ENCODE results near the gene TEAD4. TPM values are rescaled to one million over a fixed set of nuclear protein-coding genes. Genes with fewer than 3 reads are reported as not detected.

Gene TEAD4
- 18.4 and 27.3 TPM in 2 replicates for total RNA-seq (2014; rRNA removed; shearing (Covaris generic))

- DNase-seq (ENCODE audit: low read depth) = peak; percentile 94
Measured at GRCh38 chr12:2959192-2959504, at the start of gene TEAD4. Gene TEAD4, plus strand, starts transcription at chr12:2959397.

DNA sequence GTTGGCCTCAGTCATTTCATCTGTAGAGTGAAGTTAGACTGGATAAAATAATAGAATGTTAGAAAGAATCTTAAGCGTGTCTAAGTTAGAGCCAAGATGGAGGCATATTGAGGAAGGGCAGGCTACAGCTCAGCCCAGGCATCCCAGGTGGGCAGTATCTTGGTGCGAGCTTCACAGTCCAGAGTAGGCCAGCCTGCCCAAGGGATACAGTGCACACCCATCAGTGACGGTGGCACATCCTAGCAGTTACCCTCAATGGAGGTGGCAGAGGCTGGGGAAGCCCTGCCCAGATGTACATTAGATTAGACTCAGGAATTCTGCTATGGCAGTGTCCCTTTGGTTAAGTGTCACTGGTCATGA is 47.0 kb upstream of the TEAD4 start:
- DNase-seq (ENCODE audit: low read depth) = no peak

GRCh38 chr12:2919249-2919648 is 39.9 kb upstream of the TEAD4 start:
- DNase-seq (ENCODE audit: low read depth) = no peak

- no peak for DNase-seq (ENCODE audit: low read depth)
Measured at GRCh38 chr12:2922329-2922728, 36.9 kb upstream of the TEAD4 start.

DNA sequence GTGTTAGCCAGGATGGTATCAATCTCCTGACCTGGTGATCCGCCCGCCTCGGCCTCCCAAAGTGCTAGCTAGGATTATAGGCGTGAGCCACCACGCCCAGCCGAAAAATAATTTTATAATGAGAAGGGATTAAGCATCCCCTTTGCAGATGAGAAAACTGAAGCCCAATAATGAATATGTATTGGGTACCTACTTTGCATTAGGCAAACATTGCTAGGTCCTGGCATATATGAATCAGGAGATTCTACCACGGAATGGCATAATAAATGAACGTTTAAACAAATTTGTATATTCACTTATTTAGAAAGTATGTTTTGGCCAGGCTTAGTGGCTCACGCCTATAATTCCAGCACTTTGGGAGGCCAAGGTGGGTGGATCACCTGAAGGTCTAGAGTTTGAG is 36.1 kb upstream of the TEAD4 start:
- no peak for DNase-seq (ENCODE audit: low read depth)

- peak; percentile 17 for DNase-seq (ENCODE audit: low read depth)
Measured at GRCh38 chr12:2924019-2924418, 35.2 kb upstream of the TEAD4 start.

DNA sequence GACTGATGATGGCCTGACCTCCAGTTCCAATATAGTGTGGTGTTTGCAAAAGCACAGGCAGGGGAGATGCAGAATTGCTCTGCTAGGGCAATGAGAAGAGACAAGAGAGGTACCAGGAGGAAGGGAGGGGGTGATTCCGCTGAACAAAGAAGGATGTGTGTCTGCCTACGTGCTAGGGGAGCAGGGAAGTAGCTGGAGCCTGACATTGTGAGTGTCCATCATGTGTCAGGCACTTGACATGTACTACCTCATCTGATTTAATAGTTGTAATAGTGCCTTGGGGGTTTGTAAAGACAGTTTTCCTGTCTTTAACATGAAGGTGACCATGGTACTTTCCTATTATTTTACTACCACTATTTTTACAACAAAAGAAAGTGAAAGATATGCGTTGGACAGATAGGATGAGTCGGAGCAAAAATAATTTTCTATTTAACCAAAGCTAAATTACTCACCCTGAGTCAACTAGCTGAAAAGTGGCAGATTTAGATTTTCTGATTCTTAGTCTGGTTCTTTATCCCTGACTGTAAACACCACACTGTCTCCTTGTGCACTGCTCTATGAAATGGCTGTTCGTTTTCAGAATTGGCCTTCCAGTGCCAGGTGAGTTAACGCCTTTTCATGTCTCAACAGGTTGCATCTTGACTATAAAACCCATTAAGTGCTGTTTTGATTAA is 33.7 kb upstream of the TEAD4 start:
- DNase-seq (ENCODE audit: low read depth) = no peak

GRCh38 chr12:2930865-2931264 is 28.3 kb upstream of the TEAD4 start:
- DNase-seq (ENCODE audit: low read depth) = no peak

DNA sequence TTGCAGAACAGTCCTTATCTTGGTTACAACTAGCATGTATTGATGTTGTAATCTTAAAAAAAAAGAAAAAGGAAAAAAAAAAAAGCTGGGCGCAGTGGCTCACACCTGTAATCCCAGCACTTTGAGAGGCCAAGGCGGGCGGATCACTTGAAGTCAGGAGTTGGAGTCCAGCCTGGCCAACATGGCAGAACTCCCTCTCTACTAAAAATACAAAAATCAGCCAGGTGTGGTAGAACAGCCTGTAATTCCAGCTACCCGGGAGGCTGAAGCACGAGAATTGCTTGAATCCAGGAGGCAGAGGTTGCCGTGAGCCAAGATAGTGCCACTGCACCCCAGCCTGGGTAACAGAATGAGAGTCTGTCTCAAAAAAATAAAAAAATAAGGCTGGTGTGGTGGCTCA is 25.6 kb upstream of the TEAD4 start:
- DNase-seq (ENCODE audit: low read depth) = no peak

- no peak for DNase-seq (ENCODE audit: low read depth)
Measured at GRCh38 chr12:2934371-2934770, 24.8 kb upstream of the TEAD4 start.

DNA sequence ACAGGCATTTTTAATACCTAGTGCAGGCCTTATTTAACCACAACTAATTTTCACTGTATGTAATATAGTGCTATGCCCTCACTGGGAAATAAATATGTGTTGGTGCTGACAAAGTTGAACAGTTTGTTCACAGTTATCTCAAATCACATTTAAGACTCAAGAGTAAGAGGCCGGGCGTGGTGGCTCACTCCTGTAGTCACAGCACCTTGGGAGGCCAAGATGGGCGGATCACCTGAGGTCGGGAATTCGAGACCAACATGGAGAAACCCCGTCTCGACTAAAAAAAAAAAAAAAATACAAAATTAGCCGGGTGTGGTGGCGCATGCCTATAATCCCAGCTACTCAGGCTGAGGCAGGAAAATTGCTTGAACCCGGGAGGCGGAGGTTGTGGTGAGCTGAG is 22.9 kb upstream of the TEAD4 start:
- DNase-seq (ENCODE audit: low read depth) = no peak

GRCh38 chr12:2937500-2937899 is 21.7 kb upstream of the TEAD4 start:
- no peak for DNase-seq (ENCODE audit: low read depth)

GRCh38 chr12:2939191-2939590 is 20.0 kb upstream of the TEAD4 start:
- no peak for DNase-seq (ENCODE audit: low read depth)

- no peak for DNase-seq (ENCODE audit: low read depth)
Measured at GRCh38 chr12:2940564-2940963, 18.6 kb upstream of the TEAD4 start.

GRCh38 chr12:2941524-2941923 is 17.7 kb upstream of the TEAD4 start:
- no peak for DNase-seq (ENCODE audit: low read depth)

GRCh38 chr12:2944401-2945047 is 14.7 kb upstream of the TEAD4 start:
- peak; percentile 67 for DNase-seq (ENCODE audit: low read depth)

- DNase-seq (ENCODE audit: low read depth) = no peak
Measured at GRCh38 chr12:2949411-2949810, 9.8 kb upstream of the TEAD4 start.

DNA sequence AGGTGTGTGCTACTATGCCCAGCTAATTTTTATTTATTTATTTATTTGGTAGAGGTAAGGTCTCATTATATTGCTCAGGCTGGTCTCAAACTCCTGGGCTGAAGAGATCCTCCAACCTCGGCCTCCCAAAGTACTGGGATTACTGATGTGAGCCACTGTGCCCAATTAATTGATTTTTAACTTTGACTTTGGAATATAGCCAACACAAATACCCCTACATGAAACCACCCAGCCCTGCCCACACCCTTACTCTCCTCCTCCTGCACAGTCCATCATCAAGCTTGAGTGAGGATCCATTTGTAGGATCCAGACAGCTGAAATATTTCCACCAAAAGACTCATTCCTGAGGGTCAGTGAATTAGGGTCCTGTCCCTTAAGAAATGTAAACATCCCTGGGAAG is 3.3 kb upstream of the TEAD4 start:
- no peak for DNase-seq (ENCODE audit: low read depth)

DNA sequence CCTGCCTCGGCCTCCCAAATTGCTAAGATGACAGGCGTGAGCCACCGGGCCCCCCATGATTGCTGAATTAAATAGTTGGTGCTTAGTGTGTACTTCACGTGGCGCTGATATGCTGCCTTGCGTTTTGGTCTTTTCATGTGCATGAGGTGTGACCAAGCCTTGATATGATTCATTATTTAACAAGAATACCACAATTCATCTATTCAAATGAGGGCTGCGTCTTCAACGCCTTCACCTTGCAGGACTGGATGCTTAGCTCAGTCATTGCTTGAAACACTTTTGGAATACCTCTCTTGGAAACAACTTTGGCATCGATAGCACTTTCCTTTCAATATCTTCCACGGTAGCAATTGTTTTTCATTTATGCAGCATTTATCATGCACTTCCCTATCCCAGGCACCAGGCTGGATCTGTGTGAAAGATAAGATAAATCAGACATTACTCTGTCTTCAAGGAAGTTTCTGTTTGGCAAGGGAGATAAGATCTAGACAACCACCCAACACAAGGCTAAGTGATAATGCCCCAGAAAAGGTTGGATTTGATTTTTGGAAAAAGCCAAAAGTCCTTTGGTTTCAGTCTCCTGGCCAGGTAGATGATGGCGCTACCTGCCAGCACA is 1.3 kb upstream of the TEAD4 start:
- no peak for DNase-seq (ENCODE audit: low read depth)

- DNase-seq (ENCODE audit: low read depth) = peak; percentile 92
Measured at GRCh38 chr12:2958432-2959191, 585 bp upstream of the TEAD4 start.

- DNase-seq (ENCODE audit: low read depth) = peak; percentile 79
Measured at GRCh38 chr12:2959505-2960389, 550 bp downstream of the TEAD4 start.

Measured in Daoy (cell line).